ENCODE results near the gene DDOST.

Gene DDOST

GRCh38 chr1:20658166-20658915 lies 2.8 kb downstream of the DDOST start:
- ChIA-PET POLR2A (interaction anchor here (0.7 kb wide), 1 partner anchor 1793 kb away, joined by 3 read pairs; the partner anchor contains the start of gene ZBTB40), CTCF (interaction anchor here (1.3 to 1.7 kb wide), 2 partner anchors 17 to 28 kb away, joined by 4 to 6 read pairs; no protein-coding TSS in a partner anchor)
- DNase-seq (ENCODE audit: extremely low spot score), result no peak
- TF ChIP-seq, protein P1, sequence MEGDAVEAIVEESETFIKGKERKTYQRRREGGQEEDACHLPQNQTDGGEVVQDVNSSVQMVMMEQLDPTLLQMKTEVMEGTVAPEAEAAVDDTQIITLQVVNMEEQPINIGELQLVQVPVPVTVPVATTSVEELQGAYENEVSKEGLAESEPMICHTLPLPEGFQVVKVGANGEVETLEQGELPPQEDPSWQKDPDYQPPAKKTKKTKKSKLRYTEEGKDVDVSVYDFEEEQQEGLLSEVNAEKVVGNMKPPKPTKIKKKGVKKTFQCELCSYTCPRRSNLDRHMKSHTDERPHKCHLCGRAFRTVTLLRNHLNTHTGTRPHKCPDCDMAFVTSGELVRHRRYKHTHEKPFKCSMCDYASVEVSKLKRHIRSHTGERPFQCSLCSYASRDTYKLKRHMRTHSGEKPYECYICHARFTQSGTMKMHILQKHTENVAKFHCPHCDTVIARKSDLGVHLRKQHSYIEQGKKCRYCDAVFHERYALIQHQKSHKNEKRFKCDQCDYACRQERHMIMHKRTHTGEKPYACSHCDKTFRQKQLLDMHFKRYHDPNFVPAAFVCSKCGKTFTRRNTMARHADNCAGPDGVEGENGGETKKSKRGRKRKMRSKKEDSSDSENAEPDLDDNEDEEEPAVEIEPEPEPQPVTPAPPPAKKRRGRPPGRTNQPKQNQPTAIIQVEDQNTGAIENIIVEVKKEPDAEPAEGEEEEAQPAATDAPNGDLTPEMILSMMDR (IDR thresholded peaks at IDR 0.05; ENCODE audit: control extremely low read depth, extremely low read depth, low read depth, missing control alignments), result no peak

GRCh38 chr1:20657024-20657423 lies 4.1 kb downstream of the DDOST start:
- TF ChIP-seq, protein P1 (IDR thresholded peaks at IDR 0.05; ENCODE audit: control extremely low read depth, extremely low read depth, low read depth, missing control alignments), result no peak
- no peak for DNase-seq (ENCODE audit: extremely low spot score)
- POLR2A ChIA-PET, result no interaction called here
- CTCF ChIA-PET, result interaction anchor here (0.6 to 1.1 kb wide), 2 partner anchors 24 to 36 kb away, joined by 3 read pairs; partner anchors contain the start of gene PINK1

GRCh38 chr1:20654104-20654690 lies 7.0 kb downstream of the DDOST start:
- POLR2A ChIA-PET, result no interaction called here
- no peak for DNase-seq (ENCODE audit: extremely low spot score)
- CTCF ChIA-PET, result interaction anchor here (1.1 to 1.9 kb wide), 3 partner anchors 13 to 20 kb away, joined by 3 to 5 read pairs (median 4); partner anchors contain the start of gene PINK1
- TF ChIP-seq, protein P1 (IDR thresholded peaks at IDR 0.05; ENCODE audit: control extremely low read depth, extremely low read depth, low read depth, missing control alignments), result no peak

- ChIA-PET CTCF (interaction anchor here (1.1 to 2.1 kb wide), 3 partner anchors 9 to 18 kb away, joined by 3 to 5 read pairs (median 4); partner anchors contain the start of genes DDOST and PINK1), POLR2A (no interaction called here)
- TF ChIP-seq, protein P1 (IDR thresholded peaks at IDR 0.05; ENCODE audit: control extremely low read depth, extremely low read depth, low read depth, missing control alignments), result no peak
- no peak for DNase-seq (ENCODE audit: extremely low spot score)
Observed at GRCh38 chr1:20652300-20652699, 8.9 kb downstream of the DDOST start.

DNA sequence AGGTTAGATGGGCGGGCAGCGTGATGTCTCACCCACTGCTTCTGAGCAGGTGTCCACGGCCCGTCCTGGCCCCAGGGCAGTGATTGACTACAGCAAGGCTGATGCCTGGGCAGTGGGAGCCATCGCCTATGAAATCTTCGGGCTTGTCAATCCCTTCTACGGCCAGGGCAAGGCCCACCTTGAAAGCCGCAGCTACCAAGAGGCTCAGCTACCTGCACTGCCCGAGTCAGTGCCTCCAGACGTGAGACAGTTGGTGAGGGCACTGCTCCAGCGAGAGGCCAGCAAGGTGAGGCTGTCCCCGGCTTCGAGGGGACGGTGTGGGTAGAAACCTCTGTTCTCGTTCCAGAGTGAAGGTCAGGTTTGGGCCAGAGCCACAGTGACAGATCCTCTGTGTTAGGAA lies 12.2 kb downstream of the DDOST start:
- CTCF ChIA-PET, result interaction anchor here (1.7 to 4.1 kb wide), 2 partner anchors 11 to 15 kb away, joined by 9 to 30 read pairs; partner anchors contain the start of gene PINK1
- TF ChIP-seq, protein P1 (IDR thresholded peaks at IDR 0.05; ENCODE audit: control extremely low read depth, extremely low read depth, low read depth, missing control alignments), result no peak
- POLR2A ChIA-PET, result no interaction called here
- DNase-seq (ENCODE audit: extremely low spot score), result no peak

GRCh38 chr1:20648438-20648837 lies 12.7 kb downstream of the DDOST start:
- no peak for DNase-seq (ENCODE audit: extremely low spot score)
- ChIA-PET CTCF (interaction anchor here (4.1 kb wide), 1 partner anchor 15 kb away, joined by 30 read pairs; the partner anchor contains the start of gene PINK1), POLR2A (no interaction called here)
- TF ChIP-seq, protein P1 (IDR thresholded peaks at IDR 0.05; ENCODE audit: control extremely low read depth, extremely low read depth, low read depth, missing control alignments), result no peak

Measured in GM10248 (cell line).